MM.1S (cell line): Measurements from ENCODE around the gene SCUBE2.
"Not testable (repeated sequence)": the region's sequence is repeated elsewhere in the genome, so short reads cannot be mapped to it uniquely, and the experiment has no call there.

Source experiments
- DNase-seq: peaks from one replicate; pipeline ENCODE4 v3.0.0-alpha.2; 2015
- H2AFZ ChIP-seq: fragments of 300-600 bp; sonication (generic); 2 replicates; pipeline ENCODE4 v1.6.0; 2016; ENCODE audit warnings: antibody characterized with exemption, low read length
- H3F3A ChIP-seq: fragments of 300-600 bp; sonication (generic); 2 replicates; pipeline ENCODE4 v1.6.1; 2016; ENCODE audit warnings: mild to moderate bottlenecking, antibody characterized with exemption, low read length, moderate library complexity, mixed read lengths; ENCODE audit not compliant: insufficient read depth
- H3K27ac ChIP-seq: fragments of 300-600 bp; sonication (generic); 2 replicates; pipeline ENCODE4 v1.5.1; 2016; ENCODE audit warnings: mild to moderate bottlenecking, low read length
- H3K27me3 ChIP-seq: fragments of 300-600 bp; sonication (generic); replicated peaks from 2 replicates; pipeline ENCODE4 v1.6.0; 2016; ENCODE audit warnings: low read length; ENCODE audit not compliant: insufficient read depth
- H3K36me3 ChIP-seq: fragments of 300-600 bp; sonication (generic); replicated peaks from 2 replicates; pipeline ENCODE4 v1.6.1; 2016; ENCODE audit warnings: mild to moderate bottlenecking, low read length, mixed read lengths; ENCODE audit not compliant: insufficient read depth
- H3K4me1 ChIP-seq: fragments of 300-600 bp; sonication (generic); 2 replicates; pipeline ENCODE4 v1.6.1; 2016; ENCODE audit warnings: low read length, mixed read lengths
- H3K4me2 ChIP-seq: fragments of 300-600 bp; sonication (generic); 2 replicates; pipeline ENCODE4 v1.6.0; 2016; ENCODE audit warnings: low read depth, low read length
- H3K4me3 ChIP-seq: fragments of 300-600 bp; sonication (generic); 2 replicates; pipeline ENCODE4 v1.5.1; 2016; ENCODE audit warnings: low read length, mixed read lengths
- H3K79me2 ChIP-seq: fragments of 300-600 bp; sonication (generic); 2 replicates; pipeline ENCODE4 v1.6.1; 2016; ENCODE audit warnings: mixed run types, low read length, mixed read lengths
- H3K9ac ChIP-seq: fragments of 300-600 bp; sonication (generic); 2 replicates; pipeline ENCODE4 v1.6.1; 2016; ENCODE audit warnings: low read length, mixed read lengths
- H3K9me2 ChIP-seq: fragments of 300-600 bp; sonication (generic); replicated peaks from 2 replicates; pipeline ENCODE4 v1.6.1; 2016; ENCODE audit warnings: mild to moderate bottlenecking, low read length, mixed read lengths; ENCODE audit not compliant: insufficient read depth
- H3K9me3 ChIP-seq: fragments of 300-600 bp; sonication (generic); replicated peaks from 2 replicates; pipeline ENCODE4 v1.6.1; 2016; ENCODE audit warnings: mild to moderate bottlenecking, low read length, mixed read lengths; ENCODE audit not compliant: insufficient read depth
- H4K20me1 ChIP-seq: fragments of 300-600 bp; sonication (generic); 2 replicates; pipeline ENCODE4 v1.6.1; 2016; ENCODE audit warnings: mild to moderate bottlenecking, low read length, moderate library complexity, mixed read lengths; ENCODE audit not compliant: insufficient read depth
- CTCF ChIP-seq: fragments of 300-600 bp; sonication (generic); IDR thresholded peaks from 2 replicates; pipeline ENCODE4 v1.5.1; 2016; ENCODE audit warnings: antibody characterized with exemption, low read length, mixed read lengths
- EZH2 ChIP-seq: fragments of 300-600 bp; sonication (generic); optimal IDR thresholded peaks from 2 replicates; pipeline ENCODE3; 2017; ENCODE audit warnings: low read depth, mild to moderate bottlenecking, antibody characterized with exemption, low read length, mixed read lengths
- EZH2phosphoT487 ChIP-seq: fragments of 300-600 bp; sonication (generic); IDR thresholded peaks from 2 replicates; pipeline ENCODE4 v1.6.1; 2018; ENCODE audit warnings: antibody characterized with exemption, low read length

Gene SCUBE2

GRCh38 chr11:8985462-8985861 is 105.9 kb downstream of the SCUBE2 start:
- H3F3A ChIP-seq, result no peaks in the 10 kb centered on the region
- no peak overlapping the region for H3K27ac ChIP-seq
- no peak overlapping the region for H3K4me3 ChIP-seq
- no peak overlapping the region for H2AFZ ChIP-seq
- no peak overlapping the region for H3K9ac ChIP-seq
- H4K20me1 ChIP-seq, result no peaks in the 10 kb centered on the region
- no peaks in the 10 kb centered on the region for H3K9me2 ChIP-seq
- no peak for DNase-seq
- no peaks in the 10 kb centered on the region for H3K27me3 ChIP-seq
- H3K4me1 ChIP-seq, result no peaks in the 10 kb centered on the region
- H3K9me3 ChIP-seq, result no peaks in the 10 kb centered on the region
- TF ChIP-seq CTCF, result no peak
- no peaks in the 10 kb centered on the region for H3K36me3 ChIP-seq
- no peak overlapping the region for H3K4me2 ChIP-seq
- H3K79me2 ChIP-seq, result no peaks in the 10 kb centered on the region

GRCh38 chr11:8983552-8983951 is 107.8 kb downstream of the SCUBE2 start:
- Histone ChIP-seq H3K9me3 (no peaks in the 10 kb centered on the region), H3K27ac (no peak overlapping the region), H2AFZ (no peak overlapping the region), H3K27me3 (no peaks in the 10 kb centered on the region), H3K9ac (no peak overlapping the region), H3F3A (no peaks in the 10 kb centered on the region), H3K4me3 (no peak overlapping the region), H3K36me3 (no peaks in the 10 kb centered on the region), H3K9me2 (no peaks in the 10 kb centered on the region), H3K79me2 (no peaks in the 10 kb centered on the region), H4K20me1 (no peaks in the 10 kb centered on the region), H3K4me1 (no peaks in the 10 kb centered on the region), H3K4me2 (no peak overlapping the region)
- TF ChIP-seq CTCF (no peak), EZH2 (no peak), EZH2phosphoT487 (no peak)
- DNase-seq, result no peak

- no peak overlapping the region for H3K9ac ChIP-seq
- H3K4me2 ChIP-seq, result no peak overlapping the region
- no peaks in the 10 kb centered on the region for H3K36me3 ChIP-seq
- TF ChIP-seq CTCF (no peak), EZH2 (no peak), EZH2phosphoT487 (no peak)
- no peaks in the 10 kb centered on the region for H3K79me2 ChIP-seq
- no peak overlapping the region for H3K4me3 ChIP-seq
- H3K4me1 ChIP-seq, result no peaks in the 10 kb centered on the region
- H3K27me3 ChIP-seq, result no peaks in the 10 kb centered on the region
- no peaks in the 10 kb centered on the region for H4K20me1 ChIP-seq
- H3K9me2 ChIP-seq, result no peaks in the 10 kb centered on the region
- H2AFZ ChIP-seq, result no peak overlapping the region
- no peaks in the 10 kb centered on the region for H3K9me3 ChIP-seq
- H3F3A ChIP-seq, result no peaks in the 10 kb centered on the region
- no peak for DNase-seq
- H3K27ac ChIP-seq, result no peak overlapping the region
Measured at GRCh38 chr11:8980485-8980884, 110.9 kb downstream of the SCUBE2 start.

GRCh38 chr11:8979365-8979764 is 112.0 kb downstream of the SCUBE2 start:
- H3K9me2 ChIP-seq, H4K20me1 ChIP-seq, H3F3A ChIP-seq, H3K4me2 ChIP-seq, H3K27me3 ChIP-seq, H3K9ac ChIP-seq, H3K27ac ChIP-seq, DNase-seq, H3K4me3 ChIP-seq, H2AFZ ChIP-seq, H3K4me1 ChIP-seq, H3K9me3 ChIP-seq, H3K36me3 ChIP-seq, H3K79me2 ChIP-seq: not testable (repeated sequence)
